Fibroblast of peridontal ligament (primary cell): ENCODE measurements around the gene CDHR1.
"Not testable (repeated sequence)": the region's sequence is repeated elsewhere in the genome, so short reads cannot be mapped to it uniquely, and the experiment has no call there.

ENCODE experiments used
- DNase-seq: peaks from one replicate; pipeline ENCODE4 v3.0.0-alpha.2; 2010; ENCODE audit errors: extremely low read depth

Gene CDHR1

DNA sequence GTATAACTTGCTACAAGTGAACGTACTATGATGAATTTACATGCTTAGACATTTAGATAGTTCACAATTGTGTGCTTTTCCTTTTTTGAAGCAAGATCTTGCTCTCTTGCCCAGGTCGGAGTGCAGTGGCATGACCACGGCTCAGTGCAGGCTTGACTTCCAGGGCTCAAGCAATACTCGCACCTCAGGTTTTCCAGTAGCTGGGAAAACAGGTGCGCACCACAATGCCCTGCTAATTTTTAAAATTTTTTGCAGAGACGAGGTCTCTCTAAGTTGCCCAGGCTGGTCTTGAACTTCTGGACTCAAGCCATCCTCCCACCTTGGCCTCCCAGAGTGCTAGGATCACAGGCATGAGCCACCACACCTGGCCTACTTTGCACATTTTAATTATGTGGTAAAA, 18.9 kb upstream of the CDHR1 start:
- DNase-seq = no peak

GRCh38 chr10:84176351-84176750, 18.0 kb upstream of the CDHR1 start:
- no peak for DNase-seq

DNA sequence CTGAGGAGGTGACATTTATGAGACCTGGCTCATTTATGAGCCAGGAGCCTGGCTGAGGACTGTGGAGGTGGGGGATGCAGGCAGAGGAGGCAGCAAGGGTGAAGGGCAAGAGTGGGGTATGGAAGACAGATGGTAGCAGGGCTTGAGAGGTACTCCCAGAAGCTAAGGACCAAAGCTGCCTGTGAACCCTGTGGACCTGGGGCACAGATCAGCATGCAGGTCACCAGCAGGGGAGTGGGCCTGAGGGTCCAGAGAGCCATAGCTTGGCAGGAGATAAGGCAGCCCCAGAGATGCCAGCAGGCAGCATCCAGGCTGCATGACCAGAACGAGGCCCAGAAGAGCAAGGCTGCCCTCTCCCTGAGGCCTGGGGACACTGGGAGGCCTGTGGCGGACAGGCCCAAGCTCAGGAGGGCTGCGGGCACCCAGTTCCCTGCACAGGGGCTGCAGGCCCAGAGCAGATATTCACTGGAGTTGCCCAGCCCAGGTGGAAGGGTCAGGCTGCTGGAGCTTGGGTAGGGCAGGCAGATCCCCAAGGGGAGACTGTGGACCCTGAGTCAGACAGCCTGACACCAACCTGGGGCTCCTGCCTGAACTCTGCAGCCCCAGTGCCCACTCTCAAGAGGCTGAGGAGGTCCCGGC, 17.4 kb upstream of the CDHR1 start:
- no peak for DNase-seq

GRCh38 chr10:84177541-84178141, 16.7 kb upstream of the CDHR1 start:
- DNase-seq = no peak

- no peak for DNase-seq
Observed at GRCh38 chr10:84178160-84178609, 16.2 kb upstream of the CDHR1 start.

DNA sequence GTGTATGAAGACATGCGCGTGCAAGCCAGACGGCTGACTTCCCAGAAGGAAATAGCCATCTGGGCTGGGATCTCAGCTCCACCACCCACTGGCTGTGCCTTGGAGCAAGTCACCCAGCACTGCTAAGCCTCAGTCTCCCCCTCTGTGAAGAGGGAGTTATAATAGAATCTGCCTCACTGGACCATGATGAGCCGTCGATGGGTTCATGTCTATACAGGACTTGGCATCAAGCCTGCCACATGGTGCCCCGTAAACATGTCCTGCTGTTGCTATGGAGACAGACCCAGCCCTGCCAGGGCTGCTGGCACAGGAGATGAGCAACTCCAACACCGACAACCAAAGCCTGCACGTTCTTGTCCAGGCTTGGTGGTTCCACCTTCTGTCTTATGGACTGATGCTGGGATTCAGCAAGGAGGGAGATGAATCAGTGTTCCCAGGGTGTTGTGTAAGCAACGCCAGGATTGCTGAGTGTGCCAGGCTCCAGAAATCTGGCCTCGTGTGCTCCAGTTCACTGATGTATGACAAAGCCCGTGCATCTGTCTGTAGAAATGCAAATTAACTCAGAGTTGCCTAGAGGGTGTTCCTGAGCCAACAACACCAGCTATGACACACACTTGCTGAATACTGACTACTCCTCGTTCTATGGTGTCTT, 15.2 kb upstream of the CDHR1 start:
- peak; percentile 37 for DNase-seq

DNA sequence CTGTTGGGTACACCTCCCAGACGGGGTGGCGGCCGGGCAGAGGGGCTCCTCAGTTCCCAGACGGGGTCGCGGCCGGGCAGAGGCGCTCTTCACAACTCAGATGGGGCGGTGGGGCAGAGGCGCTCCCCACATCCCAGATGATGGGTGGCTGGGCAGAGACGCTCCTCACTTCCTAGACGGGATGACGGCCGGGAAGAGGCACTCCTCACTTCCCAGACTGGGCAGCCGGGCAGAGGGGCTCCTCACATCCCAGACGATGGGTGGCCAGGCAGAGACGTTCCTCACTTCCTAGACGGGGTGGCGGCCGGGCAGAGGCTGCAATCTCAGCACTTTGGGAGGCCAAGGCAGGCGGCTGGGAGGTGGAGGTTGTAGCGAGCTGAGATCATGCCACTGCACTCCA, 14.0 kb upstream of the CDHR1 start:
- DNase-seq = not testable (repeated sequence)

GRCh38 chr10:84181631-84182030, 12.7 kb upstream of the CDHR1 start:
- DNase-seq = no peak

GRCh38 chr10:84184517-84184916, 9.8 kb upstream of the CDHR1 start:
- no peak for DNase-seq

DNA sequence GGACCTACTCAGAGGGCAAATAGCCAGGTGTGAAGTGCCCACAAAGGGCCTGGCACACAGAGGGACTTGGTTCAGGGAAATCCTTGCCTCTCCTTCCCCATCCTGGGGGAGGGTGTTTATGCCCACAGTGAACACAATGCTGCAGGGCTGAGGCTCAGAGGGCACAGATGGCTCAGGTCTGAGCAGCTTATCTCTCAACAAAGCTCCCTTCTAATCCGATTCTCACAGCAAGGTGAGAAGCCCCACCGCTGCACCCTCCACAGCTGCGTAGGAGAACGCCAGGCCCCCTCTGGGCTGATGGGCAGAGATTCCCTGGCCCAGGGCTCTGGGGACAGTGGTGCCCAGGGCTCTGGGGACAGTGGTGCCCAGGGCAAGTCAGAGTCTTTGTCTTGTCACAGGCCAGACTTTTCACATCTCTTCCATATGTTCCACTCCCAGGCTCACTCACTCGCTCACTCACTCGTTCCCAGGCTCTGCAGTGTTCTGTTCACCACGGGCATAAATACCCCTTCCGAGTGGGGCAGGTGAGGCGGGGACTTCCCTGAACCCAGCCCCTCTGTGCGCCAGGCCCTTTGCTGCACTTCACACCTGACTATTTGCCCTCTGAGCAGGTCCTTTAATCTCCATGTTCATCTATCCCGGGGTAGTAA, 8.7 kb upstream of the CDHR1 start:
- DNase-seq = no peak

GRCh38 chr10:84188815-84189214, 5.5 kb upstream of the CDHR1 start:
- no peak for DNase-seq

- no peak for DNase-seq
Observed at GRCh38 chr10:84190621-84191020, 3.7 kb upstream of the CDHR1 start.

- no peak for DNase-seq
Observed at GRCh38 chr10:84191106-84191505, 3.2 kb upstream of the CDHR1 start.

DNA sequence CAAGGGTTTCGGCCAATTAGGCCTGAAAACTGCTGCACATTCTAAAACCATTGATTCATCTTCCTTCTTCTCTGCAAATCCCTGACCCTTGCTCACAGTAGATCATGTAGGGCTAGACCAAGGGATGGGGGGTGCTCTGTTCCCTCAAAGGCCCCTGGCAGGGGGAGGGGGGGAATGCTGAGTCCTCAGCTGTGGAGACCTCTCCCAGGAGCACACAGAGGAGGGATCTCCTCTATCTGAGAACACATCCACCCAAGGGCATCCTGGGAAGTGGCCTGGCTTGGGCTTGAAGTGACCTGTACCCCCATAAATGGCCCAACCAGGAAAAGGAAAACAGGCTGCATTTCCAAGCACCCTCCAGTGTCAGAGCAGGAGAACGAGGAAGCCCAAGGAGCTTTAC, 1.0 kb upstream of the CDHR1 start:
- no peak for DNase-seq

DNA sequence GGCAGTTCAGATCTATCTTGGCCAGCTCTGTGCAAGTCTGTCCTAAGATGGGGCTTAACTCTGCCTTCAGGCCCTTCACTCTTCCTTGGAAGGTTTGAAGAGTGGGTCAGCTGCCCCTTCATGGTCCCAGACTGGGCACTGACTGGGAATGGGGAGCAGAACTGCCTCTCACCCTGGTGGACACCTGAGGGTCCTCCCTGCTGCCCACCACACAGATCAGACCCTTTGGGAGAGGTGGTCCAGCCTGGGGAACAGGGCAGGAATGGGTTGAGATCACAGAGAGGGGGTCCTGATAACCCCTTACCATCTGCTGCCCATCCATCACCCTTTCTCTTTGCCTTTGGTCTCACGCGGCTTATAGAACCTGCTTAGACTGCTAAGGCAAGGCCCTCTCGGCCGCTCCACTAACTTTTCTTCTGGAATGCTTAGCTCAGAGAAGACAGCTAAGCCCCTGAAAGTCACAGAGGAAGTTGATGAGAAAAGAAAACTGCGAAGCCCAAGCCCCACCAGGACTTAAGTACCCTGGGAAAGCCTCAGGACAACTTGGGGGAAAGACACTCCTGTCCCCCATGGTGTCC, 402 bp upstream of the CDHR1 start:
- DNase-seq = no peak

DNA sequence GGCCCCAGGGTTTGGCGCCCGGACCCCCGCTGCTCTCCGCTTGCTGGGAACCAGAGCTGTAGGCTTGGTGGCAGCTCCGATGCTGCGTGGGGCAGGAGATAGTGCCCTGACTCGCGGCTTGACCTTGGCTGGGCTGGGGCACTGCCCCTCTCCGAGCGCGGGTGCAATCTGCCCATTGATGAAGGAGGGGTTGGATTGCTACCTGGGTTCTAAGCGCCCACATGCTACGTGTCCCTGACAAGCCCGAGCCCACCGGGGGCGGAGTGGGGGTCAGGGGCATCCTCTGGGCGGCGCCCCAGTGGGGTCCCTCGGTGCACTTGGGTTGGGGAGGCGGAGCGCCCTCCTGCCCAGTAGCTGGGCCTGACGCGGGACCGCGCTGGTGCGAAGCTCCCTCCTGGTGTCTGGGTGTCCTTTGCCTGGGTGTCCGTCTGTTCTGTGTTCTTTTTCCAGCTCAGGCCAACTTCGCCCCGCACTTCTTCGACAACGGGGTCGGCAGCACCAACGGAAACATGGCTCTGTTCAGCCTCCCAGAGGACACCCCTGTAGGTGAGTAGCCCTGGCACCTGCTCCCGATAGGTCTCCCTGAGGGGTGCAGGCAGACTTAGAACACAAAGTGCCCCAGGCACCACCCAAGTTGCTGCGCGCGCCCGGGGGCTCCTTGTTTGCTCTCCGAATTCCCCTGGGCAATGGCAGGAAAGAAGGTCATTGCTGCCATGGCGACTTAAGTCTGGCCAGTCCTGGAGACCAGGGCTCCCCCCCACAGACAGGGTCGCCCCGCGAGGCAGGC, 900 bp downstream of the CDHR1 start:
- no peak for DNase-seq

DNA sequence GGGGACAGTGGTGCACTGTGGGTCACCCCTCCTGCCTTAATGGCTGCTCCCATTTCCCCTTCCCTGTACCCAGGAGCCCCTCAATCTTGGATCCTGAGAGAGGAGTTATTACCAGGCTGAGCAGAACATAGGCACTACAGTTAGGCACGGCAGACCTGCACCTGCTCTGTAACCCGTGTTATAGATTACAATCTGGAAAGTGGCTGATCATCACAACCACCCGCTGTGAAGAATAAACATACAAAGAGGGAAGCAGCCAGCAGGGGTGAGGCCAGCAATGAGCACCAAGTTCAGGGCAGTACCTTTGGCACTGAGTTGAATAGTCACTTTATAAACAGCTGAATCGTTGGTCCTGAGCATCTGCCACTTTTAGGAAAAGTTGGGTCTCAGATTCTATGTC, 1.7 kb downstream of the CDHR1 start:
- DNase-seq = no peak

GRCh38 chr10:84196941-84197340, 2.6 kb downstream of the CDHR1 start:
- DNase-seq = no peak

DNA sequence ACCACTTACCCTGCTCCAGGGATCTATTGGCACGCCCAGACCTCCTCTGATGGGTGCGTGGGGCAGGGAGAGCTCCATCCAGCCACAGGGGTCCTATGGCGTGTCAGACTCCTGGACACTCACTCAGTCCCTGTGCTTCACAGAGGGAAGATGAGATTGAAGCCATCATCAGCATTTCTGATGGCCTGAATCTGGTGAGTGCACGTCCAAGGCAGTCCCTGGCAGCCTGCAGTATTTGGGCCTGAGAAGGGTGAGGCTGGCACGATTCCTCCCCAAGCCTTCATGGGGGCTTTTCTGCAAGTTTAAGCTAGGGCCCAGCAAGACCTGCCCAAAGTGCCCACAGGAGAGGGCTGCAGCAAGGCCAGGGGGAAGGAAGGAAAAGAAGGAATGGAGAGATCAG, 3.3 kb downstream of the CDHR1 start:
- DNase-seq = no peak

GRCh38 chr10:84198206-84198915, 4.0 kb downstream of the CDHR1 start:
- no peak for DNase-seq
